ENCODE data around the gene MRPL36. TPM values are rescaled to one million over a fixed set of nuclear protein-coding genes. Genes with fewer than 3 reads are reported as not detected.

MRPL36 gene
- total RNA-seq, 1 donor from 2014 or later = 25.1 TPM

DNA sequence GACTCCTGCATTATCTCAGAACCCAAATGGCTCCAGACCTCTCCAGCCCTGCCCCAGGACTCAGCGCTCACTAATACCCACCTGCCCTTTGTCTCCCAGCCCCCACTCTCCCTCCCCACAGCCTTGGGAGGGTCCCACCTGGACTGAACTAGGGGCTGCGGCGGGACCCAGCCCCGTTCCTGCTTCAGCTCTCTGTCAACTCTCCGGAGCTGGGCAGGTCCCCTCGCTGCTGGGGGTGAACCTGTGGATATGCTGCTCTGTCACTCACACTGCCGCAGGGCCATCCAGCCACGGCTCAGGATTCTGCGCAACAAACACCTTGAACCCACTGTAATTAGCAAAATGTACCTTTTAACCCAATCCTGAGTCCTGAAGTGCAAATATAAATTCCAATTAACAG, 38.4 kb upstream of the MRPL36 start:
- DNase-seq (no peak), ATAC-seq (no peak)
- Histone ChIP-seq H3K27me3 (ENCODE audit: low read depth) (peaks cover 61% of the 10 kb centered on the region), H3K9me3 (no peaks in the 10 kb centered on the region), H3K4me1 (no peaks in the 10 kb centered on the region), H3K36me3 (no peaks in the 10 kb centered on the region), H3K4me3 (no peak overlapping the region), H3K27ac (no peak overlapping the region)
- no peak for TF ChIP-seq CTCF (IDR thresholded peaks at IDR 0.05)
- intact Hi-C loops (cut with DNase I) = no loop called here

- H3K9me3 ChIP-seq = no peaks in the 10 kb centered on the region
- H3K27ac ChIP-seq = no peak overlapping the region
- no peak for TF ChIP-seq CTCF (IDR thresholded peaks at IDR 0.05)
- peaks cover 65% of the 10 kb centered on the region for H3K27me3 ChIP-seq (ENCODE audit: low read depth)
- no peak for ATAC-seq
- intact Hi-C loops (cut with DNase I) = no loop called here
- no peak for DNase-seq
- H3K36me3 ChIP-seq = no peaks in the 10 kb centered on the region
- H3K4me1 ChIP-seq = no peaks in the 10 kb centered on the region
- H3K4me3 ChIP-seq = no peak overlapping the region
These were observed 37.5 kb upstream of the MRPL36 start for GRCh38 chr5:1836891-1837880.

- intact Hi-C loops (cut with DNase I) = no loop called here
- Histone ChIP-seq H3K36me3 (no peaks in the 10 kb centered on the region), H3K4me3 (no peak overlapping the region), H3K27me3 (ENCODE audit: low read depth) (peaks cover 58% of the 10 kb centered on the region), H3K4me1 (no peaks in the 10 kb centered on the region), H3K27ac (no peak overlapping the region), H3K9me3 (no peaks in the 10 kb centered on the region)
- DNase-seq (no peak), ATAC-seq (no peak)
- TF ChIP-seq CTCF (IDR thresholded peaks at IDR 0.05) = no peak
These were observed 36.7 kb upstream of the MRPL36 start for GRCh38 chr5:1836176-1836890.

DNA sequence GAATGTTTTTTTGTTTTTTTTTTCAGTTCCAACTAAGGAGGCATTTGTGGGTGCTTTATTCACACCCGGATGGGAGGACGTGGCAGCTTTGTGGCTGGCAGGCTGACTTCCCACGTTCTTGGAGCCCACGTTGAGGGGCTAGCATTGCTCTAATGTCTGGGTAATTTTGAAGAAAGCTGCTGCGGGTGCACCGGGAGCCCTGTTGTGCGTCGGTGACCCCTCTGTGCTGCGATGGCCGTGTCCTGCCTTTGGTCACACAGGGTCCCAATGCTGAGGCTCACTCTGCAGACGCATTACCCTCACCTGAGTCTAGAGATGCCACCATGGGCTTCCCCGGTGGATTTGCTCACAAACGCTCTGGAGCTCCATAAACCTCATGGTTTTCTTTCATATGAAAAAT, 35.8 kb upstream of the MRPL36 start:
- H3K27me3 ChIP-seq (ENCODE audit: low read depth) = peaks cover 51% of the 10 kb centered on the region
- H3K9me3 ChIP-seq = no peaks in the 10 kb centered on the region
- TF ChIP-seq CTCF (IDR thresholded peaks at IDR 0.05) = no peak
- DNase-seq = no peak
- ATAC-seq = no peak
- no peaks in the 10 kb centered on the region for H3K36me3 ChIP-seq
- no peaks in the 10 kb centered on the region for H3K4me1 ChIP-seq
- H3K4me3 ChIP-seq = no peak overlapping the region
- no peak overlapping the region for H3K27ac ChIP-seq
- intact Hi-C loops (cut with DNase I) = no loop called here

GRCh38 chr5:1834721-1835429, 35.2 kb upstream of the MRPL36 start:
- TF ChIP-seq CTCF (IDR thresholded peaks at IDR 0.05) = no peak
- intact Hi-C loops (cut with DNase I) = no loop called here
- H3K27me3 ChIP-seq (ENCODE audit: low read depth) = peaks cover 45% of the 10 kb centered on the region

More at GRCh38 chr5:1834721-1835429, 35.2 kb upstream of the MRPL36 start:
- Histone ChIP-seq H3K4me3 (no peak overlapping the region), H3K27ac (no peak overlapping the region), H3K9me3 (no peaks in the 10 kb centered on the region), H3K4me1 (no peaks in the 10 kb centered on the region), H3K36me3 (no peaks in the 10 kb centered on the region)
- DNase-seq (no peak), ATAC-seq (no peak)

Measured in lower lobe of right lung (tissue), 2 donors.